ENCODE results near the gene CHST11. TPM values are rescaled to one million over a fixed set of nuclear protein-coding genes. Genes with fewer than 3 reads are reported as not detected.
A peak's percentile ranks its signal among the peaks of the same experiment; 100 is the strongest.

The CHST11 gene
- total RNA-seq, 2 donors from 2014 or later, result 4.6 to 14.5 TPM

GRCh38 chr12:104421343-104421742, 35.4 kb upstream of the CHST11 start:
- Histone ChIP-seq H3K27me3 (no peaks in the 10 kb centered on the region), H3K9me3 (no peaks in the 10 kb centered on the region), H3K36me3 (replicated peaks in 1 of 2; ENCODE audit: insufficient read depth in 1 of 2, low read depth in 2 of 2) (no peaks in the 10 kb centered on the region), H3K27ac (no peak overlapping the region), H3K4me1 (peaks cover 22% of the 10 kb centered on the region), H3K4me3 (no peak overlapping the region)
- ATAC-seq, result no peak
- TF ChIP-seq, protein P1, sequence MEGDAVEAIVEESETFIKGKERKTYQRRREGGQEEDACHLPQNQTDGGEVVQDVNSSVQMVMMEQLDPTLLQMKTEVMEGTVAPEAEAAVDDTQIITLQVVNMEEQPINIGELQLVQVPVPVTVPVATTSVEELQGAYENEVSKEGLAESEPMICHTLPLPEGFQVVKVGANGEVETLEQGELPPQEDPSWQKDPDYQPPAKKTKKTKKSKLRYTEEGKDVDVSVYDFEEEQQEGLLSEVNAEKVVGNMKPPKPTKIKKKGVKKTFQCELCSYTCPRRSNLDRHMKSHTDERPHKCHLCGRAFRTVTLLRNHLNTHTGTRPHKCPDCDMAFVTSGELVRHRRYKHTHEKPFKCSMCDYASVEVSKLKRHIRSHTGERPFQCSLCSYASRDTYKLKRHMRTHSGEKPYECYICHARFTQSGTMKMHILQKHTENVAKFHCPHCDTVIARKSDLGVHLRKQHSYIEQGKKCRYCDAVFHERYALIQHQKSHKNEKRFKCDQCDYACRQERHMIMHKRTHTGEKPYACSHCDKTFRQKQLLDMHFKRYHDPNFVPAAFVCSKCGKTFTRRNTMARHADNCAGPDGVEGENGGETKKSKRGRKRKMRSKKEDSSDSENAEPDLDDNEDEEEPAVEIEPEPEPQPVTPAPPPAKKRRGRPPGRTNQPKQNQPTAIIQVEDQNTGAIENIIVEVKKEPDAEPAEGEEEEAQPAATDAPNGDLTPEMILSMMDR (IDR thresholded peaks at IDR 0.05), result no peak
- TF ChIP-seq POLR2A (IDR thresholded peaks at IDR 0.05), result no peak
- intact Hi-C loops (cut with DNase I), result no loop called here
- 69 to 71% methylated on average over 2 of the region's 2 CpGs for WGBS, 2 donors
- DNase-seq, result no peak

GRCh38 chr12:104422441-104422840, 34.3 kb upstream of the CHST11 start:
- H3K4me1 ChIP-seq, result peaks cover 22% of the 10 kb centered on the region
- no peak overlapping the region for H3K27ac ChIP-seq
- DNase-seq (no peak), ATAC-seq (no peak)
- H3K4me3 ChIP-seq, result no peak overlapping the region
- intact Hi-C loops (cut with DNase I), result no loop called here
- no peaks in the 10 kb centered on the region for H3K9me3 ChIP-seq
- H3K27me3 ChIP-seq, result no peaks in the 10 kb centered on the region
- H3K36me3 ChIP-seq (replicated peaks in 1 of 2; ENCODE audit: insufficient read depth in 1 of 2, low read depth in 2 of 2), result no peaks in the 10 kb centered on the region
- TF ChIP-seq, protein P1 (IDR thresholded peaks at IDR 0.05), result no peak
- no peak for TF ChIP-seq POLR2A (IDR thresholded peaks at IDR 0.05)
- 79 to 85% methylated on average over 1 of the region's 1 CpG for WGBS, 2 donors

- H3K27ac ChIP-seq, result no peak overlapping the region
- intact Hi-C loops (cut with DNase I), result no loop called here
- WGBS, 2 donors, result 61 to 65% methylated on average over 3 of the region's 3 CpGs
- DNase-seq (no peak), ATAC-seq (peak; percentile 13)
- H3K27me3 ChIP-seq, result no peaks in the 10 kb centered on the region
- TF ChIP-seq, protein P1 (IDR thresholded peaks at IDR 0.05), result no peak
- TF ChIP-seq POLR2A (IDR thresholded peaks at IDR 0.05), result no peak
- peaks cover 22% of the 10 kb centered on the region for H3K4me1 ChIP-seq
- H3K9me3 ChIP-seq, result no peaks in the 10 kb centered on the region
- H3K4me3 ChIP-seq, result no peak overlapping the region
- no peaks in the 10 kb centered on the region for H3K36me3 ChIP-seq (replicated peaks in 1 of 2; ENCODE audit: insufficient read depth in 1 of 2, low read depth in 2 of 2)
Observed at GRCh38 chr12:104423273-104423672, 33.5 kb upstream of the CHST11 start.

DNA sequence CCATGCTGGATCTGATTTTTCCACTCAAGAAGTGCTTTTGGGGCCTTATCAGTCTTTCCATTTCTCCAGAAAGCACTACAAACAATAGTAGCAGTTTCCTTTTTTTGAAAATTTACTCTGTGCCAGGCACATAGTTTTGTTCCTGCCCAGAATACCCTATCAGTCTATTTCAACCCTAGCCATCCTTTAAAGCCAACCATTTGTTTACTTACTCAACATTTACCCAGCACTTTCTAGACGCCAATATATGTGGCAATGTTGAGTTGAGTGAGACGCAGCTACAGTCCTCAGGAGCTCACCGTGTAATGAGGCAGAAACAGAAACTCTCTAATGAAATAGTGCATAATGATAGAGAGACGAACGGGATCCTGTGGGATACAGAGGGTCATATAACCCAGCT, 32.9 kb upstream of the CHST11 start:
- H3K4me1 ChIP-seq, result peaks cover 22% of the 10 kb centered on the region
- DNase-seq (peak in 3 of 4 donors; percentile 21 to 35 (median 27)), ATAC-seq (peak; percentile 92)
- H3K36me3 ChIP-seq (replicated peaks in 1 of 2; ENCODE audit: insufficient read depth in 1 of 2, low read depth in 2 of 2), result no peaks in the 10 kb centered on the region
- no peak overlapping the region for H3K27ac ChIP-seq
- intact Hi-C loops (cut with DNase I), result no loop called here
- H3K4me3 ChIP-seq, result no peak overlapping the region
- no peak for TF ChIP-seq POLR2A (IDR thresholded peaks at IDR 0.05)
- TF ChIP-seq, protein P1 (IDR thresholded peaks at IDR 0.05), result no peak
- H3K9me3 ChIP-seq, result no peaks in the 10 kb centered on the region
- no peaks in the 10 kb centered on the region for H3K27me3 ChIP-seq
- WGBS, 2 donors, result 36% methylated on average over 5 of the region's 5 CpGs

- 71 to 100% methylated on average over 1 of the region's 1 CpG for WGBS, 2 donors
- Histone ChIP-seq H3K9me3 (no peaks in the 10 kb centered on the region), H3K36me3 (replicated peaks in 1 of 2; ENCODE audit: insufficient read depth in 1 of 2, low read depth in 2 of 2) (no peaks in the 10 kb centered on the region), H3K27ac (no peak overlapping the region), H3K4me3 (no peak overlapping the region), H3K4me1 (peaks cover 22% of the 10 kb centered on the region), H3K27me3 (no peaks in the 10 kb centered on the region)
- ATAC-seq, result no peak
- DNase-seq, result no peak
- TF ChIP-seq POLR2A (IDR thresholded peaks at IDR 0.05), result no peak
- TF ChIP-seq, protein P1 (IDR thresholded peaks at IDR 0.05), result no peak
- intact Hi-C loops (cut with DNase I), result no loop called here
Observed at GRCh38 chr12:104424955-104425354, 31.8 kb upstream of the CHST11 start.
